Measurements from ENCODE around the gene MRGPRE. TPM values are rescaled to one million over a fixed set of nuclear protein-coding genes. Genes with fewer than 3 reads are reported as not detected.

The MRGPRE gene
- total RNA-seq, 2 donors from 2014 or later, result not detected

DNA sequence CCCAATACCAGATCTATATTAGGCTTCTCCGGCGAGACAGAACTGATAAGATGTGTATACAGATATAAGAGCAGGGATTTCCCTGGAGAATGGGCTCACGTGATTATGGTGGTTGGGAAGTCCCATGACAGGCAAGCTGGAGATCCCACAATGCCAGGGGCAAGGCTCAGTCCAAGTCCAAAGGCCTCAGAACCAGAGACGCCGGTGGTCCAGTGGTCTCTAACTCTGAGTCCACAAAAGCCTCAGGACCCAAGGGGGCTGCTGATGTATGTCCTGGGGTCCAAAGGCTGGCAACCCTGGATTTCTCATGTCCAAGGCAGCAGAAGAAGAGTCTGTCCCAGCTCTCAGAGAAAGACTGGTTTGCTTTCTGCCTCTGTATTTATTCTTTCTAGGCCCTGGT, 51.3 kb downstream of the MRGPRE start:
- Histone ChIP-seq H3K9me3 (no peaks in the 10 kb centered on the region), H3K27ac (no peak overlapping the region), H3K27me3 (replicated peaks; ENCODE audit: insufficient read depth) (no peaks in the 10 kb centered on the region), H3K4me1 (ENCODE audit: control insufficient read depth in 1 of 2, low read depth in 2 of 2) (no peaks in the 10 kb centered on the region), H3K36me3 (no peaks in the 10 kb centered on the region), H3K4me3 (no peak overlapping the region)
- TF ChIP-seq CTCF (IDR thresholded peaks at IDR 0.05), result no peak
- DNase-seq (ENCODE audit: low spot score) (no peak), ATAC-seq (ENCODE audit: insufficient number of reproducible peaks, low FRiP score, low read depth) (no peak)

- TF ChIP-seq CTCF (IDR thresholded peaks at IDR 0.05), result no peak
- H3K27me3 ChIP-seq (replicated peaks; ENCODE audit: insufficient read depth), result no peaks in the 10 kb centered on the region
Observed at GRCh38 chr11:3178349-3178748, 53.9 kb downstream of the MRGPRE start.

DNA sequence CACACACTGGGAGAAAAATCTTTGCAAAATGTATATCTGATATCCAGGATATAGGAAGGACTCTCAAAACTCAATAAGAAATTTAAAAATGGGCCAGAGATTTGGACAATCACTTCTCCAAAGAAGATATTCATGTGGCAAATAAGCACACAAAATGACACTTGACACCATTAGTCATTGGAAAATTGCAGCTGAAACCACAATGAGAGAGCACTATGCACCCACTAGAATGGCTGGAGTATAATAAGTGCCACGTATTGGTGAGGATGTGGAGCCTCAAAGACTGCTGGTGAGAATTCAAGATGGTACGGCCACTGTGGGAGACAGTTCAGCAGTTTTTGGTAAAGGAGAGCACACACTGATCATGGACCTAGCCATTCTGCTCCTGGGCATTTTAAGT, 54.3 kb downstream of the MRGPRE start:
- Histone ChIP-seq H3K27me3 (replicated peaks; ENCODE audit: insufficient read depth) (no peaks in the 10 kb centered on the region), H3K4me3 (no peak overlapping the region), H3K27ac (no peak overlapping the region), H3K4me1 (ENCODE audit: control insufficient read depth in 1 of 2, low read depth in 2 of 2) (no peaks in the 10 kb centered on the region), H3K36me3 (no peaks in the 10 kb centered on the region), H3K9me3 (no peaks in the 10 kb centered on the region)
- DNase-seq (ENCODE audit: low spot score), result no peak
- no peak for ATAC-seq (ENCODE audit: insufficient number of reproducible peaks, low FRiP score, low read depth)
- no peak for TF ChIP-seq CTCF (IDR thresholded peaks at IDR 0.05)

More at GRCh38 chr11:3178349-3178748, 53.9 kb downstream of the MRGPRE start:
- H3K9me3 ChIP-seq, result no peaks in the 10 kb centered on the region
- H3K4me3 ChIP-seq, result no peak overlapping the region
- no peak for ATAC-seq (ENCODE audit: insufficient number of reproducible peaks, low FRiP score, low read depth)
- H3K27ac ChIP-seq, result no peak overlapping the region
- H3K4me1 ChIP-seq (ENCODE audit: control insufficient read depth in 1 of 2, low read depth in 2 of 2), result no peaks in the 10 kb centered on the region
- no peak for DNase-seq (ENCODE audit: low spot score)
- H3K36me3 ChIP-seq, result no peaks in the 10 kb centered on the region

Other genes with a start within 250 kb of the MRGPRE start
- 10 to 100 TPM; 62.8 to 83.7 TPM for gene NAP1L4, start 240.1 kb downstream of the MRGPRE start, total RNA-seq
- 10 to 100 TPM; 38.4 to 56.5 TPM for gene CARS1, start 175.0 kb downstream of the MRGPRE start, total RNA-seq
- 100 to 1,000 TPM in 1 of 2 donors, 10 to 100 TPM in 1; 99.9 to 121 TPM for gene OSBPL5, start 67.1 kb downstream of the MRGPRE start, total RNA-seq
- gene MRGPRG, start 13.6 kb downstream of the MRGPRE start, total RNA-seq, result not detected
- 10 to 100 TPM; 20.8 to 33.4 TPM for gene ZNF195, start 146.7 kb upstream of the MRGPRE start, total RNA-seq